Measurements from ENCODE around the gene CYTH3.
A peak's percentile ranks its signal among the peaks of the same experiment; 100 is the strongest.
"Not testable (repeated sequence)": the region's sequence is repeated elsewhere in the genome, so short reads cannot be mapped to it uniquely, and the experiment has no call there.

CYTH3 gene

DNA sequence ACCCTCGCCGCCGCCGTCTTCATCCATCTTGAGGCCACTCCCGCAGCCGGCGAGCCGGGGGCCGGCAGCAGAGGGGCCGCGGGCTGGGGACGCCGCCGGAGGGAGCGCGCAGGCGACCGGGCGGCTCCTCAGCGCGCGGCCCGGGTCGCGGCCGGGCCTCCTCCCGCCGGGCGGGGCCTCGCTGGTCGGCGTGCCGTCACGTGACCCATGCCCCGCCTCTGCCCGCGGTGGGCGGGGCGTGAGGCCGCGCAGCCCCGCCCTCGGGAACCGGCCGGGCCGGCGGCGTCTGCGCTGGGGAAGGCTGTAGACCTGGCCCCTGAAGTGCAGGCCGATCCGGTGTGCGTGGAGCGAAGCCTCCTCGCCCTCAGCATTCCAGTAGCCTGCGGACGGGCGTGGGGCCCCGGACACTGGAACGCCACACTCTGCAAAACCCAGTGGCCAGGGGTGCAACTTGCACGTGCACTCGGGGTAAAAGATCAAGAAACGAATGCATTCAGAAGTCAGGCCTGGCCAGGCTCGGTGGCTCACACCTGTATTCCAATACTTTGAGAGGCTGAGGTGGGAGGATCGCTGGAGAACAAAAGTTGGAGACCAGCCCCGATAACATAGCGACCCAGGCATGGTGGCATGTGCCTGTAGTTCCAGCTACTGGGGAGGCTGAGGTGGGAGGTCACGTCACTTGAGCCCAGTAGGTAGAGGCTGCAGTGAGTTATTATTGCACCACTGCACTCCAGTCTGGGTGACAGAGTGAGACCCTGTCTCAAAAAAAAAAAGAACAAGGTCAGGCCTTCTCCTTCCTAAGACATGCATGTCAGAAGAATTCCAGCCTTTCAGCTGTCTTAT is at the start of gene CYTH3:
Gene CYTH3 (minus strand): TSS at position 144 of the 843 bp plus-strand sequence. CDS start 117 bp downstream, at position 27.
- peak; percentile 70 to 76 for DNase-seq (ENCODE audit: low read depth in 2 of 2)

- DNase-seq (ENCODE audit: low read depth in 2 of 2), result no peak
Measured at GRCh38 chr7:6320791-6321190, 48.4 kb upstream of the CYTH3 start.

- no peak for DNase-seq (ENCODE audit: low read depth in 2 of 2)
Measured at GRCh38 chr7:6317797-6318438, 45.5 kb upstream of the CYTH3 start.

DNA sequence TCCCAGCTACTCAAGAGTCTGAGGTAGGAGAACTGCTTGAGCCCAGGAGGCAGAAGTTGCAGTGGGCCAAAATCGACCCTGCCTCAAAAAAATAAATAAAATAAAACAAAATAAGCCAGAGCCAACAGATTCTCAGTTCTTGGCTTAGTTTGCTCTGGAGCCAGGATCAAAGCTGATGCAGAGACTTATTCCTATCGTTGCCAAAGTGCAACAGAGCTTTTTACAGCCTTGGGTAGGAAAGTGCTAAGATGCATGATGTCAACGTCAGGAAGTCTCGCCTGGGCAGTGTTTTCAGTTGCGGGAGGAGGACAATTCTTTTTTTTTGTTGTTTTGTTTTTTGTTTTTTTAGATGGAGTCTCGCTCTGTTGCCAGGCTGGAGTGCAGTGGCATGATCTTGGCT is 43.8 kb upstream of the CYTH3 start:
- no peak for DNase-seq (ENCODE audit: low read depth in 2 of 2)

- no peak for DNase-seq (ENCODE audit: low read depth in 2 of 2)
Measured at GRCh38 chr7:6315746-6316145, 43.3 kb upstream of the CYTH3 start.

GRCh38 chr7:6310271-6310993 is 38.0 kb upstream of the CYTH3 start:
- DNase-seq (ENCODE audit: low read depth in 2 of 2), result no peak

DNA sequence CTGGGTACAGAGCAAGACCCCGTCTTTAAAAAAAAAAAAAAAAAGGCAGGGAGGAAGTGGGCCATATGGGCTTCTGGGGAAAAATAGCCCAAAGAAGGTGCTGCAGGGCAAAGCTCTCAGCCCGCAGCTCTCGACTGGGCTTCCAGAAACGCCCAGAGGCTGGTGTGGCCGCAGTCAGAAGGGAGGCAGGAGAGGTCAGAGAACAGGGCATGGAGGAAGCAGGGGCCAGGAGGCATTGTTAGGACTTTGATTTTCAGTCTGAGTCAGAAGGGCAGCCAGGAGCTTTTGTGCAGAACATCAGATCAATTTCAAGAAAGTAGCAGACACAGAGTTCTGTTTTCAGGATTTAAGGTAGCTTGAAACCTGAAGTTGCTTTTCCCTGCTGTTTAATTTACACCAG is 35.3 kb upstream of the CYTH3 start:
- DNase-seq (ENCODE audit: low read depth in 2 of 2), result no peak

GRCh38 chr7:6306471-6306870 is 34.0 kb upstream of the CYTH3 start:
- DNase-seq (ENCODE audit: low read depth in 2 of 2), result no peak

DNA sequence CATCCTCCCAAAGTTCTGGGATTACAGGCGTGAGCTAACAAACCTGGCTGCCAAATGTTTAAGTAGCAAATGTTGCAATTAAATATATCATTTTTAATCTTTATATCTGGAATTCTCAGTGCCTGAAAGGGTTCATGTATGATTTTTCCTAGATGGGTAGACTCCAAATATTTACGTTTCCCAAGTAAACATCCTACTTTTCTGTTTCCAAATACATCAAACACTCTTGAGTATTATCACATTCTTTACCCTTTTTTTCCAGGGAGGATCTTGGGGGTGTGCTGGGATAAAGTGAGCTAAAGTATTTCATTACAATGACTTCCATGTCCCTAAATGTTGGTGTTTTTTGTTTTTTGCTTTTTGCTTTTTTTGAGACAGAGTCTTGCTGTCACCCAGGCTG is 32.9 kb upstream of the CYTH3 start:
- DNase-seq (ENCODE audit: low read depth in 2 of 2), result no peak

GRCh38 chr7:6301446-6301845 is 29.0 kb upstream of the CYTH3 start:
- DNase-seq (ENCODE audit: low read depth in 2 of 2), result not testable (repeated sequence)

GRCh38 chr7:6299774-6300173 is 27.4 kb upstream of the CYTH3 start:
- no peak for DNase-seq (ENCODE audit: low read depth in 2 of 2)

- DNase-seq (ENCODE audit: low read depth in 2 of 2), result no peak
Measured at GRCh38 chr7:6294839-6295238, 22.4 kb upstream of the CYTH3 start.

DNA sequence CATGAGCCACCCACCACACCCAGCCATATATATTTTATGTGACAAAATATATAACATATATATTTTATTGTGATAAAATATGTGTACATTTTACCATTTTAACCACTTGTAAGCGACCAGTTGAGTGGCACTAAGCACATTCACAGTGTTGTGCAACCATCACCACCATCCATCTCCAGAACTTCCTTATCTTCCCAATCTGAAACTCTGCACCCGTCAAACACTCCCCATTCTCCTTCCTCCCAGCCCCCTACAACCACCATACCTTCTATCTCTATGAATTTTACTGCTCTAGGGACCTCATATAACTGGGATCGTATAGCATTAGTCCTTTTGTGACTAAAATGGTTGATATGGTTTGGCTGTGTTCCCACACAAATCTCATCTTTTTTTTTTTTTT is 20.8 kb upstream of the CYTH3 start:
- DNase-seq (ENCODE audit: low read depth in 2 of 2), result no peak

DNA sequence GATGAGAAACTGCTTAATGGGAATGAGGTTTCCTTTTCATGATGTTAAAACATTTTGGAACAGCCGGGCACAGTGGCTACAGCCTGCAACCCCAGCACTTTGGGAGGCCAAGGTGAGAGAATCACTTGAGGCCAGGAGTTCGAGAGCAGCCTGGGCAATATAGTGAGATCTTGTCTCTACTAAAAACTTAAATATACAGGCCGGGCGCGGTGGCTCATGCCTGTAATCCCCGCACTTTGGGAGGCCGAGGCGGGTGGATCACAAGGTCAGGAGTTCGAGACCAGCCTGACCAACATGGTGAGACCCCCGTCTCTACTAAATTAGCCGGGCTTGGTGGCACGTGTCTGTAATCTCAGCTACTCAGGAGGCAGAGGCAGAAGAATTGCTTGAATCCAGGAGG is 19.5 kb upstream of the CYTH3 start:
- not testable (repeated sequence) for DNase-seq (ENCODE audit: low read depth in 2 of 2)

GRCh38 chr7:6291531-6291930 is 19.1 kb upstream of the CYTH3 start:
- DNase-seq (ENCODE audit: low read depth in 2 of 2), result no peak

- DNase-seq (ENCODE audit: low read depth in 2 of 2), result no peak
Measured at GRCh38 chr7:6290319-6290741, 17.9 kb upstream of the CYTH3 start.

- no peak for DNase-seq (ENCODE audit: low read depth in 2 of 2)
Measured at GRCh38 chr7:6288270-6288860, 15.9 kb upstream of the CYTH3 start.

DNA sequence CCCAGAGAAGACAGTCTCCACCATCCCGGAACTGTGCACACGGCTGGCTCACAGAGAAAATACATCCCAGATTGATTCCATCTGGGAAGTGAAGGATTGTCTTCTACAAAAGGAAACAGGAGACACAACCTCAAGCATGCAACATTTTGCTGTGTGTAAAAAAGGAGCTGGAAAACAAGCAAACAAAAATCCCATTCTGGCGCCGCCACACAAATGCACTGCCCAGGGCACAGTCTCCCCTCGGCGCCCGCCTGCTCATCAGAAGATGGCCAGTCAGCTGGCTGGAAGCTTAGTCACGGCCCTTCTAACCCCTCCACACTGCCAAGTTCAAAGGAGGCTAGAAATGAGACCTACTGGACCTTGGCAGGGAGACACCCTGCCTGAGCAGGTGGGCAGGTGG is 14.1 kb upstream of the CYTH3 start:
- no peak for DNase-seq (ENCODE audit: low read depth in 2 of 2)

DNA sequence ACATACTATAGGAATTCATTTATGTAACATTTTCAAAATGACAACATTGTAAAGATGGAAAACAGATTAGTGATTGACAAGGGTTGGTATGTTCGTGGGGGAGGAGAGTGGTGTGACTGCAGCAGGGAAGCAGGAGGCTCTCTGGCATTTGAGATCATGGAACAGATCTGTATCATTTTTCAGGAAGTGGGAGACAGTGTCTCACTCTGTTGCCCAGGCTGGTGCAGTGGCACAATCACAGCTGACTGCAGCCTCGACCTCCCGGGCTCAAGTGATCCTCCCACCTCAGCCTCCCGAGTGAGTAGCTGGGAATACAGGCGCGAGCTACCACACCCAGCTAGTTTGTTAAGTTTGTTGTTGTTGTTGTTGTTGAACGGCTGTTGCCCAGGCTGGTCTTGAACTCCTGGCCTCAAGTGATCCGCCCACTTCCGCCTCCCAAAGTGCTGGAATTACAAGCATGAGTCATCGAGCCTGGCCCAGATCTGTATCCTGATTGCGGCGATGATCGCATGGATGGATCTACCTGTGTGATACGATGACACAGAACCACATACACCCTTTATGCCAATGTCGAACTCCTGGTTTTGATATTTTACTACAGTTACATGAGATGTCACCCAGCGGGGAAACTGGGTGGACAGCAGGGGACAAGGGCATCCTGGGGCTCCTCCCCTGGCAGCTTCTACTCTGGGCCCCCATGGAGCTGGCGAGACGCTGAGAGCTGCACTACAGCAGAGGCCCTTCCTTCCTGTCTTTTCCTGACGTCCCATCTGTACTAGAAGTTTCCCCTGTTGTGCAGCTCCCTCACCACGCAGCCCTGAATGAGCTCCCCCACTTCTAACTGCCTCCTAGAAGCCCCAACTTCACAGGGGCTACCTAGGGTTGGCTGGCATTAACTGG is 12.3 kb upstream of the CYTH3 start:
- no peak for DNase-seq (ENCODE audit: low read depth in 2 of 2)

DNA sequence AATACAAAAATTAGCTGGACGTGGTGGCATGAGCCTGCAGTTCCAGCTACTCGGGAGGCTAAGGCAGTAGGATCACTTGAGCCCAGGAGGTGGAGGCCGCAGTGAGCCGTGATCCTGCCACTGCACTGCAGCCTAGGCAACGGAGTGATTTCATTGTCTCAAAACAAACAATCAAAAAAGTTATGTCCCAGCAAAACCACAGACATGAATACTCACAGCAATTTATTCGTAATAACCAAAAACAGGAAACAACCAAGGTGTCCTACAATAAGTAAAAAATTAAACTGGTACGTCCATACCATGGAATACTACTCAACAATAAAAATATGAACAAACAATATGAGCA is 11.6 kb upstream of the CYTH3 start:
- DNase-seq (ENCODE audit: low read depth in 2 of 2), result no peak

- not testable (repeated sequence) for DNase-seq (ENCODE audit: low read depth in 2 of 2)
Measured at GRCh38 chr7:6283391-6284054, 11.1 kb upstream of the CYTH3 start.

All from stimulated activated CD4-positive, alpha-beta T cell treated with anti-CD3 and anti-CD28 coated beads, Interleukin-1b, Interleukin-23, amount 100 ng/mL, for 4 hours (primary cell).